Activated T-cell treated with anti-CD3 and anti-CD28 coated beads for 1 hour (primary cell): ENCODE data around the gene ANKS1A.
"Not testable (repeated sequence)": the region's sequence is repeated elsewhere in the genome, so short reads cannot be mapped to it uniquely, and the experiment has no call there.

Source experiments
- DNase-seq: peaks from one replicate; pipeline ENCODE4 v3.0.0-alpha.2; 2020; ENCODE audit warnings: low read depth

Gene ANKS1A

GRCh38 chr6:34922177-34922663, 33.2 kb downstream of the ANKS1A start:
- DNase-seq: no peak

DNA sequence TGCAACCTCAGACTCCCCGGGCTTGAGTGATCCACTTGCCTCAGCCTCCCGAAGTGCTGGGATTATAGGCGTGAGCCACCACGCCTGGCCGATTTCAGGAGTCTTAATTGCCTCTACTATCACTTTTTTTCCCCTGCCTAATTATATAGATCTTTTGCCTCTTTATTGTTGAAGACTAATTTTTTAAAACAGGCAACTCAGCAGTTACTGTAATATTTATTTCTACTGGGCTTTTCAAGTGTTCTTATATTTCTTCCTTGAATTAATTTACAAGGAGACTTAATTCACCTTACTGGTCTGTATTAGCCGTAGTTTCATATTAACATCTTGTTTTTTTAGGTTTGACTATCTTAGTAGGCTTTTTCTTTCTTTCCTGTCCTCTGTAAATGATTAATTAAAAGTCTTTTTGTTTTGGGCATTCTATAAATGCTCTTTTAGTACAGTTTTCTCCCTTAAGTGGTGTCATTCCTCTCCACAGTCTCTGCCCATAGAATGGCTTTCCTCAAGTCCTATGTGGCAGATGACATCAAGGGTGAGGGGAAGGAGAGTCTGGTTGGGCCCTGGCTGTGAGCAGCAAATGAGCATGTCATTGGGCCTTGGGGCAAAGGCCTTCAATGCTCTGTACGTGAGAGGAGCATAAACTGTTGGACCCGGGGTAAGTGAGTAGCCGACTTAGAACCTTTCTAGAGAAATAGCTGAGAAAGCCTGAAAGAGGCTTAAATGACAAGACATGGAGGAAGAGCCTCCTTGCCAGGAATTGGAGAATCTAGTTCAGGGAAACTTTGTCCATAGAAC, 36.0 kb downstream of the ANKS1A start:
- no peak for DNase-seq

DNA sequence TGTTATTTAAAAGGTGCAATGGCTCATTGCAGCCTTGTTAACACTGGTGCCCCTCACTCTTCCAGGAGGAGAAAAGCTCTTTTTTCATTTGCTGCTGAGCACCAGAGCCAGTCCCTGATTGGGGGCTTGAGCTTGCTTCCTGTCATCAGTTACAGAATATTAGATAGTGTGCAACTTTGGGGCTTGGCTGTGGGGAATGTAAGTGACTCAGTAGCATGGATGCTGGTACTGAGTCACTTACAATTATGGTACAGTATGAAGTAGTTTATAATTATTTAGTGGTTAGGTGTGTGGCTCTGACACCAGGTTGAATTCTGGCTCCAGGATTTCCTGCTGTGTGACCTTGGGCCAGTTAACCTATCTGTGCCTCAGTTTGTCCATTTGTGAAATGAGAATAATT, 37.6 kb downstream of the ANKS1A start:
- DNase-seq: no peak

DNA sequence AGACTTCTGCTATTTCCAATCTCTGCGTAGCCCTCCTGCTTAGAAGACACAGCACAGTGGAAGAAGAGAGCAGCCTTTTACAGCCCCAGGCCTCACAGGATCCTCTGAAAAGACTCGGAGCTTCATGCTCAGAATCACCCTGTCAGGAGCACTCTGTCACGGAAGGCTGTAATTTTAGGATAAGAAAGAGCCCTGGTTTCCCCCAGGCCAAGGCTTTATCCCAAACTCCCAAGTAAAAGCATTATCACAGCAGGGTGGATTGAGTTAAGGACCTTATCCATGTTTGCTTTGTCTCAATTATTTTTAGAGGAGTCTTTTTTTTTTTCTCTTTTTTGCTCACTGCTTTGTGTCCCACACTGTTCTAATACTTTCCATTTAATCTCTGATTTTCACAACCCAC, 39.2 kb downstream of the ANKS1A start:
- no peak for DNase-seq

DNA sequence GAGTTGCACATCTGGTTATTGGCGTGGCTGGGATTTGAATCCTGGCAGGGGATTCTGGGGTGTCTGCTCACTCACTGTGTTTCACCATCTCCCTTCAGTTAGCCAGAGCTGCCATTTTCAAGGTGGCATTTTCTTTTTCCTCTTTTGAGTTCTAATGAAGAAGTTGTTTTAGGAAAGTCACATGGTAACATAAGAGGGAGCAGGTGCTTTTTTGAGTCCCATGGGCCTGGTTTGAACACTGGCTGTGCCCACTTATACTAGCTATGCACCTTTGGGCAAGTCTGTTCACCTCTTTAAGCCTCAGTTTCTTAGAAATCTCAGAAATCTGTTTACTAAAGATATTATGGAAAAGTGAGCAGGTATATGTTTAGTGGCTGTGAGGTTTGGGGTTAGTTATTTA, 39.6 kb downstream of the ANKS1A start:
- no peak for DNase-seq

DNA sequence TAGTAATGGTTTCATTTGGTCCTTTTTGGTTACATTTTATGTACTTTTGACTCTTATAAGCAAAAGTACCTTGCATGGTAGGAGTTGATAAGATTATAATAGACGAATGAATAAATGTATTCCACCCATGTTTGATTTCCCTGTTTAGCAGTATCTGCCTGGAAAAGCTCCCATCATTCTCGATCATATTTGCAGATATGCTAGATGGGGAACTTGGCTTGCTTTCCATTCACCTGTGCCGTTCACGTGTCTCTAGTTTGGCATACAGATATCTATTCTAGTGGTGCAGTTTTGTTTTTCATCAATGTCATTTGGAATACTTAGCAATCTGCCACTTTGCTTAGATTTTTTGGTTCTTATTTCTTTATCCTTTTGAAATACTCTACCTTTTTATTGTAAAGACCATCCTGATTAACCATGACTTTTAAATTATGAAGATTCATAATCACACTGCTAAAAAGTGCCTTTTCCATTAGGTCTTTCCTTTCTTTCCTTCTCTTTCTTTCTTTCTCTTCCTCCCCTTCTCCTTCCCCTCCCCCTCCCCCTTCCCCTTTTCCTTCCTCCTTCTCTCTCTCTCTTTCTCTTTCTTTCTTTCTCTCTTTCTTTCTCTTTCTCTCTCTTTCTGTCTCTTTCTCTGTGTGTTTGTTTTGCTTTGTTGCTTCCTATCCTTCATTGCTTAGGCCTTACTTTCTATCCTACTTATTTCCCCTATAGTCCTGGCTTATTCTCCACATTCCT, 40.4 kb downstream of the ANKS1A start:
- no peak for DNase-seq

DNA sequence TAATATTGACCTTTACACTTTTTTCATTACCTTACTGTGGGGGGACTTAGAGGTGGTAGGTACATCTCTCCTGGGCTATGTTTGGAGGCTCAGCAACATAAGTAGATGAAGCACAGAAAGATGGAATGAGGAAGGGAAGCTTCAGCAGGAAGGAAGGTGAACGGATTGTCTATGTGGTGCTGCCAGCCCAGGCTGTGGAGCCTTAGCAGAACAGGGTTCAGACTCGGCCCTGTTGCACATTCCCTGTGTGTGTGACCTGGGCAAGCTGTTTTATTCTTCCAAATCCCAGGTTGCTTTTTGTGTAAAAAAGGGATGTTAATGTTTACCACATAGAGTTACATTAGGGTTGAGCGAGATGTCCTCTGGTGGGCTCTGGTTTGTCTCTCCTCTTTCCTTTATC, 41.2 kb downstream of the ANKS1A start:
- DNase-seq: no peak

GRCh38 chr6:34932202-34932601, 43.1 kb downstream of the ANKS1A start:
- not testable (repeated sequence) for DNase-seq

- no peak for DNase-seq
Measured at GRCh38 chr6:34934516-34934915, 45.5 kb downstream of the ANKS1A start.

DNA sequence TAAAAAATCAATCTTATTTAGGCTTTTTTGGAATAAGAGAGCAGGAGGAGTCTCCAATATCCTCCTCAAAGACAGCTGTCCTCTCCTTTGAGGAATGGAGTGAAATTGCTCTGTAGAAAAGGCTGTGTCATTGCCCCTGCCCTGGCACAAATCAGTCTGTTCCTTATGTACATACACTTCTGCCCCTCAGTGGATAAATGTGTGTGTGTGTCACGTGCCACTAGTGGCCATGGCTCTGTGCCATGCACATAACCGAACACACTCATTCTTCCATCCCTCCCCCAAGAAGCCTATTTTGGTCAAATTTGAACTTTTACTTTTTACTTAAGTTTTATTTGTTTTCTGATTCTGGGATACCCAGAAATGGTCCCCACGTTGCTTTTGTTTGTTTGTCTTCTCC, 49.2 kb downstream of the ANKS1A start:
- no peak for DNase-seq

- no peak for DNase-seq
Measured at GRCh38 chr6:34940030-34940434, 51.0 kb downstream of the ANKS1A start.

- no peak for DNase-seq
Measured at GRCh38 chr6:34941421-34941820, 52.4 kb downstream of the ANKS1A start.

GRCh38 chr6:34945317-34945716, 56.3 kb downstream of the ANKS1A start:
- DNase-seq: no peak

DNA sequence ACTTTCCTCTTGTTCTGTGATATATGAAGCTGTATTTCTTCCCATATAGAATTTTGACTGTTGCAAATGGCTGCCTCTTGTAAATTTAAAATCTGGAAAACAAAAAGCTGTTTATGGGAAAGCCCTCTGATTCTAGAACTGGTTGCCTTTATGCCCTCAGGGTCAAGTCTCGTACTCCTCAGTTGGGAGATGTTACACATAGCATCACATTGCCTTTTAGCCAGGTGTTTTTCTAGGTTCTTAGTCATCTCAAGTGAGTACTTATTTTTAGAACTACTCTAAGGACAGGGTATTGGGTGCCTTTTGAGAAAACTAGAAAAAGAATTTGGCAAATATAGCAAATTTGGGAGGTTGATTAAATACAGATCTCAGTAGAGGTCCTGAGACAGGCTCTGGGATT, 58.5 kb downstream of the ANKS1A start:
- no peak for DNase-seq

DNA sequence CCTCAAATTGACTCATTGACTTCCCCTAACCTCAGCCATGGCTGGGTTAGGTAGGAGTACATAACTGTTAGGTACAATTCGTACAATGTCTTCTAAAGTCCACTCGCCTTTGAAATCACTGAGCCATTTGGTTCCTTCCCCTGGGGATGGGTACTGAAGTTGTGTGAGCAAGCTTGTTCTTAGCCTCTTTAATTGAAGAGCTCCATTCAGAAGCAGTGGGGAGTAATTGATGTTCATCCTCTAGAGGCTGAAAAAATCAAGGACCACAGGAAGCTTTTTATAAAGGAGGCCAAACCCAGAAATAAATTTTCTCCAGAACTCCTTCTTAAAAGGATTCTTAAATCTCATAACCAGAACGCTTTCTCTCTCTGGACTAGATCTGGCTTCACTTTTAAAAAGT, 60.6 kb downstream of the ANKS1A start:
- no peak for DNase-seq

DNA sequence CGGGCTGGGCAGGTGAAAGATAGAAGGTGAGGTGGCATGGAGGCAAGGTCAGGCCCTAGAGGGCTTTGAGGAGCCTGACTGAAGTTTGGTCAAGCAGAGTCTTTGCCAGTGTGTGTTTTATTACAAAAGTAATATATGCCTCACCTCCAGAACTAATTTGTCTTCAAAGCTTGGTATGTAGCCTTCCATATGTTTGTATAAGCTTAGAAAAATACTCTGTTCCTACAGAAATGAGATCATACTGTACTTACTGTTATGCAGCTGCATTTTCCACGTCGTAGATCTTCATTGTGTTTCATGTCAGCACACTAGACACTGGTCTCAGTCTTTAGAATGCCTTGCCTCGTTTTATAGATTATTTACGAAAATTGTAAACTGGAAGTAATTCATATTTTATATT, 61.8 kb downstream of the ANKS1A start:
- DNase-seq: no peak

- no peak for DNase-seq
Measured at GRCh38 chr6:34951731-34952130, 62.7 kb downstream of the ANKS1A start.

DNA sequence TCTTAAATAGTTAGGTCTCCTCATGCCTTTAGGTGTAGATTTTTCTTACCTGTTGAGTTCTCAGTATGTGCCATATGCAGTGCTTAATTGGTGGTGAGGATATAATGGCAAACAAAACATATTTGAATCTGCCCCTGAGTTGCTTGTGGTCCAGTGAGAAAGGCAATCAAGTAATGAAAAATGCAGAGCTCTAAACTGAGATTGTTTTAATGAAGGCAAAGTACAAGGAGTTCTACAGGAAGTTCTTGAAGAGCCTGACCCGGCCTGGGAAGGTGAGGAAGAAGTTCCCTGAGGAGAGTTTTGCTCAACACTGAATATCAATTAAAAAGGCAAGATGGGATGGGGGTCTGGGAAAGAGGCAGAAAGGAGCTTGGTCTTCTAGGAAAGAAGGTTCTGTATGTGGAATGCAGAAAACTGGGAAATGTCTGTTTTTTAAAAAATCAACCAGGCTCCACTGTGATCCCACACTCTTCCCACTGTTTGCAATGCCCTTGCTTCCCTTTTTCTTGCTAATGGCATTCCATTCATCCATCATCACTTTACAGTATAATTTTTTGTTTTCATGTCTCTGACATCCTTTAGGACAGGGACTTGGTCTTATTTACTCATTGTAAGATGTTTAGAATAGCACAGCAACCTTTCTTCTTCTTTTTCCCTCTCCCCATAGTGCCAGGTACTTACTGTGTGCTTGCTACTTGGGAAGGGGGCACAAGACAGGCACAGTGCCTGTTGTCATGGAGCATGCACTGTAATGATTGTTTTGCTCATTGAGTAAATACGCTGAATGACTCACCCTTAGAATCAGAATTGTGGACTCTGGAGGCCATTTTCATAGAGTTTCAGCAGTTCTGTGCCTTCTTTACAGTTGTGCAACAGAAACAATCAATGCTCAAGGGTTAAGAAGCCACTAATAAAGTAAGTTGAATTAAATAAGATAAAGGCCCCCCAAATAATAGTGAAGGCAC, 64.3 kb downstream of the ANKS1A start:
- DNase-seq: no peak

- DNase-seq: no peak
Measured at GRCh38 chr6:34955442-34955841, 66.4 kb downstream of the ANKS1A start.

GRCh38 chr6:34957231-34957783, 68.3 kb downstream of the ANKS1A start:
- no peak for DNase-seq

DNA sequence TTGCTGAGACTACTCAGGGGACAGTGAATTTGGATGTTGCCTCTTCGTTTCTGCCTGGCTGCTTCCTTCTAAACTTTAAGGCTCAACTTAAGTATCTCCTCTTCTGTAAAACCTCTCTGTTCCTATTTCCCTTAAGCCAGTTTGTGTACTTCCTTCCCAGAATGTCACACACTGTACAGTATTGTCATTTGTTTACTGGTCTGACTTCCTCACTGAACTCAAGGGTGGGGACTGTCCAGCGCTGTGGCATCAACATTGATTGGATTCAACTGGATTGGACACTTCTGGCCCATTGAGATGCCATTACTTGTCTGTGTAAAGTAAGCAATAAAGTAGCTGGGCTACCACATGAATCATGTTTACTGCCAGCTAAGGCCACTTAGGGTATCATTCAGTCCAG, 69.7 kb downstream of the ANKS1A start:
- no peak for DNase-seq

DNA sequence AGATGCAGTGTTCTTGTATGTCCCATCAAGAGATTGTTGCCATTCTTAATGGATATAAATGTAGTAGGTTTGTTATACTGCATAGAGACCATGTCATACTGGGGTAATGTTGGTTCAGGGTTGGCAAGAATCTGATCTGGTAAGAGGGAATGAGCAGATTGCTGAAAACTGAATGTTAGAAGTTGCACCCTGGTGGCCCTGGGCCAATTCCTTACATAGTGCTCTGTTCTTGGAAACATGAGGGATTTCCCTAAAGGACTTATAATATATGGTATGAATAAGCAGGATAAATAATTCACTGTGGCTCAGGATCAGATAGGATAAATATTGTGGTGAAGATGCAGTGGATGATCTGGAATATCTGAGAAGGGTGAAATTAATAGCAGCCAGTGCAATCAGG, 70.2 kb downstream of the ANKS1A start:
- no peak for DNase-seq
